ENCODE measurements around the gene STBD1.

Gene STBD1

DNA sequence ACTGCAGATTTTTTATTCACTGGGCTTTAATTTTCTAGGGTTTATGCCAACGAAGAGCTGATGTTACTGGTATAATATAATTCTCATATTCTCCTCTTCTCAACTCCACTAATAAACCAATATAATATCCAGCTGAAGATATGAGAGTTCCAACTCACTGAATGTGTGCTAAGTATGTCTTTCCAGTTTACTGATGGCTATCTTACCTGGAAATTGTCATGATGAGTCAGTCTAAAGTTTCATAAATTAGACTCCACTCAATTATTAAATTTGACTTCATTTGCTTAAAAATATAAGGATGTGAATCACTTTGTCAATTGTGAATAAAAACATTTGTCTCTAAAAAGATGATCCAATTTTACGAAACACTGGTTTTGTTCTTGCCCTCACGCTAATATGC lies 28.4 kb downstream of the STBD1 start:
- DNase-seq (ENCODE audit: low read depth in 1 of 2, low spot score in 1 of 2): no peak
- TF ChIP-seq CTCF (IDR thresholded peaks at IDR 0.05; ENCODE audit: insufficient read depth, low read length) (no peak), GABPA (IDR thresholded peaks at IDR 0.05; ENCODE audit: low read depth) (no peak), REST (IDR thresholded peaks at IDR 0.05; ENCODE audit: insufficient replicate concordance, low read depth) (no peak), POLR2AphosphoS5 (IDR thresholded peaks at IDR 0.05; ENCODE audit: low read depth) (no peak), SPI1 (IDR thresholded peaks at IDR 0.05; ENCODE audit: borderline replicate concordance, low read depth) (no peak)
- Histone ChIP-seq H3K4me3 (replicated peaks; ENCODE audit: insufficient read depth, low read length) (no peak overlapping the region), H3K27me3 (ENCODE audit: insufficient read depth, poor library complexity, severe bottlenecking) (no peaks in the 10 kb centered on the region), H3K27ac (replicated peaks) (no peak overlapping the region)

GRCh38 chr4:76339364-76339763 lies 32.8 kb downstream of the STBD1 start:
- Histone ChIP-seq H3K4me3 (replicated peaks; ENCODE audit: insufficient read depth, low read length) (no peak overlapping the region), H3K27me3 (ENCODE audit: insufficient read depth, poor library complexity, severe bottlenecking) (no peaks in the 10 kb centered on the region), H3K27ac (replicated peaks) (no peak overlapping the region)
- TF ChIP-seq CTCF (IDR thresholded peaks at IDR 0.05; ENCODE audit: insufficient read depth, low read length) (no peak), POLR2AphosphoS5 (IDR thresholded peaks at IDR 0.05; ENCODE audit: low read depth) (no peak), GABPA (IDR thresholded peaks at IDR 0.05; ENCODE audit: low read depth) (no peak), SPI1 (IDR thresholded peaks at IDR 0.05; ENCODE audit: borderline replicate concordance, low read depth) (no peak), REST (IDR thresholded peaks at IDR 0.05; ENCODE audit: insufficient replicate concordance, low read depth) (no peak)
- no peak for DNase-seq (ENCODE audit: low read depth in 1 of 2, low spot score in 1 of 2)

DNA sequence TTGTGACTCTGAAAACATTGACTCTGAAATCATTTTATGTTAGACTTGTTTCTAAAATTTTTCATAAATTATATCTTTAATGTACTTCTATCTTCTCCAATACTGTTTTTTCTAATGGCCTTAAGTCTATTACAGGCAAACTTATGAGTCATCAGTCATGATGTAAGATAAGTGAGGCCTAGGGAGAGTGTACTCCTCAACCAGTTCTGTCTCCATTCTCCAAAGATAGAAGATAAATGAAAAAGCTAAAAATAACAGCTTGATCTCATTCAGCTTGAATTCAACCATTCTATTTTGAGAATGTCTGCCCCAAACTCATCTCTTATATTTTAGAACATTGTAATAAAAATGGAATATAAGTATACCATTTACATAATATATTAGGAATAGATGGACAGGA lies 34.5 kb downstream of the STBD1 start:
- peak in 1 of 2 experiments; percentile 57 for DNase-seq (ENCODE audit: low read depth in 1 of 2, low spot score in 1 of 2)
- TF ChIP-seq POLR2AphosphoS5 (IDR thresholded peaks at IDR 0.05; ENCODE audit: low read depth): no peak
- H3K27me3 ChIP-seq (ENCODE audit: insufficient read depth, poor library complexity, severe bottlenecking): no peaks in the 10 kb centered on the region
- H3K27ac ChIP-seq (replicated peaks): no peak overlapping the region
- no peak overlapping the region for H3K4me3 ChIP-seq (replicated peaks; ENCODE audit: insufficient read depth, low read length)

DNA sequence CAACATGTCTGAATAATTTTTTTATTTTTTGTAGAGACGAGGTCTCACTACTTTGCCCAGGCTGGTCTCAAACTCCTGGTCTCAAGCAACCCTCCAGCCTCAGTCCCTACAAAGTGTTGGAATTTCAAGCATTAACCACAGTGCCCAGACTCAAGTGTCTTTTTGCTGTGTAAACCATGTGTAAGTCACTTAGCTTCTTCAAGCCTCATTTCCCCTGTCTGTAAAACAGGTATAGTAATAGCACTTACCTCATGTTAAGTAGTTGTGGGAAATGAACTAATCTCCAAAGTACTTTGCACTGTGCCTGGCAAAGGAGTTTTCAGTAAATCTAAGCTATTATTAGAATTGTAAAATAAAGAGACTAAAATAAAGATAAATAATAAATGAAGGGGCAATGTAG lies 35.7 kb downstream of the STBD1 start:
- Histone ChIP-seq H3K27me3 (ENCODE audit: insufficient read depth, poor library complexity, severe bottlenecking) (no peaks in the 10 kb centered on the region), H3K27ac (replicated peaks) (no peak overlapping the region), H3K4me3 (replicated peaks; ENCODE audit: insufficient read depth, low read length) (no peak overlapping the region)
- TF ChIP-seq CTCF (IDR thresholded peaks at IDR 0.05; ENCODE audit: insufficient read depth, low read length): no peak
- no peak for TF ChIP-seq POLR2AphosphoS5 (IDR thresholded peaks at IDR 0.05; ENCODE audit: low read depth)
- no peak for TF ChIP-seq REST (IDR thresholded peaks at IDR 0.05; ENCODE audit: insufficient replicate concordance, low read depth)
- no peak for DNase-seq (ENCODE audit: low read depth in 1 of 2, low spot score in 1 of 2)
